Activated T-helper 1 cell treated with Interleukin-2 at 50 U/mL for 16 hours (primary cell): ENCODE results near the gene TSEN34.
"Not testable (repeated sequence)": the region's sequence is repeated elsewhere in the genome, so short reads cannot be mapped to it uniquely, and the experiment has no call there.

Experiments
- DNase-seq: peaks from one replicate; pipeline ENCODE4 v3.0.0-alpha.2; 2020; ENCODE audit warnings: low read depth

Gene TSEN34

GRCh38 chr19:54209058-54209810 is 18.1 kb downstream of the TSEN34 start:
- no peak for DNase-seq

- no peak for DNase-seq
Observed at GRCh38 chr19:54209811-54210494, 18.8 kb downstream of the TSEN34 start.

- no peak for DNase-seq
Observed at GRCh38 chr19:54211235-54211634, 20.1 kb downstream of the TSEN34 start.

- not testable (repeated sequence) for DNase-seq
Observed at GRCh38 chr19:54214217-54214616, 23.1 kb downstream of the TSEN34 start.

GRCh38 chr19:54214734-54215133 is 23.6 kb downstream of the TSEN34 start:
- DNase-seq, result not testable (repeated sequence)

GRCh38 chr19:54216869-54217268 is 25.8 kb downstream of the TSEN34 start:
- DNase-seq, result no peak

GRCh38 chr19:54217517-54218247 is 26.6 kb downstream of the TSEN34 start:
- DNase-seq, result not testable (repeated sequence)

- DNase-seq, result no peak
Observed at GRCh38 chr19:54218259-54218658, 27.2 kb downstream of the TSEN34 start.

- no peak for DNase-seq
Observed at GRCh38 chr19:54218960-54219661, 28.0 kb downstream of the TSEN34 start.

GRCh38 chr19:54219702-54220101 is 28.6 kb downstream of the TSEN34 start:
- not testable (repeated sequence) for DNase-seq

- DNase-seq, result not testable (repeated sequence)
Observed at GRCh38 chr19:54221947-54222346, 30.8 kb downstream of the TSEN34 start.

- not testable (repeated sequence) for DNase-seq
Observed at GRCh38 chr19:54222474-54223276, 31.6 kb downstream of the TSEN34 start, which contains the start of gene LILRB3. LILRB3 (minus strand) TSS chr19:54223007; CDS start chr19:54222976, 31 bp downstream.

GRCh38 chr19:54223277-54223936 is 32.3 kb downstream of the TSEN34 start:
- DNase-seq, result not testable (repeated sequence)

GRCh38 chr19:54223937-54224281 is 32.8 kb downstream of the TSEN34 start:
- DNase-seq, result not testable (repeated sequence)

- not testable (repeated sequence) for DNase-seq
Observed at GRCh38 chr19:54224619-54225018, 33.5 kb downstream of the TSEN34 start.

GRCh38 chr19:54229146-54229545 is 38.0 kb downstream of the TSEN34 start:
- no peak for DNase-seq

- no peak for DNase-seq
Observed at GRCh38 chr19:54230031-54230430, 38.9 kb downstream of the TSEN34 start.

GRCh38 chr19:54231077-54231931 is 40.2 kb downstream of the TSEN34 start:
- peak; percentile 70 for DNase-seq

- DNase-seq, result no peak
Observed at GRCh38 chr19:54233941-54234340, 42.8 kb downstream of the TSEN34 start.
